SK-N-SH treated with all-trans-retinoic acid at 6 μM for 48 hours (cell line): Measurements from ENCODE around the gene C16orf95.

Source experiments
- ATAC-seq: fragments of 200-7000 bp; cut with Tn5 transposase; 3 replicates; pipeline ENCODE4 v1.9.1; 2020; ENCODE audit warnings: mild to moderate bottlenecking, moderate library complexity
- ARNTL ChIP-seq: fragments of 450-650 bp; formaldehyde crosslinking; IDR thresholded peaks from 2 replicates; pipeline ENCODE4 v1.5.0; 2020; ENCODE audit warnings: low read depth, mild to moderate bottlenecking, moderate library complexity, borderline replicate concordance
- BACH2 ChIP-seq: fragments of 250-450 bp; sonication (Bioruptor Pico); IDR thresholded peaks from 2 replicates; pipeline ENCODE4 v1.9.0; 2021; ENCODE audit warnings: mild to moderate bottlenecking, borderline replicate concordance
- CSDC2 ChIP-seq: fragments of 250-450 bp; sonication (Bioruptor Pico); IDR thresholded peaks from 2 replicates; pipeline ENCODE4 v1.5.0; 2020; ENCODE audit warnings: mild to moderate bottlenecking, moderate library complexity
- ESRRG ChIP-seq: fragments of 250-450 bp; sonication (Bioruptor Pico); IDR thresholded peaks from 2 replicates; pipeline ENCODE4 v1.6.1; 2021; ENCODE audit warnings: mild to moderate bottlenecking
- GLIS3 ChIP-seq: fragments of 250-450 bp; sonication (Bioruptor Pico); IDR thresholded peaks from 2 replicates; pipeline ENCODE4 v1.5.0; 2020; ENCODE audit warnings: mild to moderate bottlenecking, moderate library complexity
- ISL1 ChIP-seq: fragments of 250-450 bp; sonication (Bioruptor Pico); IDR thresholded peaks from 2 replicates; pipeline ENCODE4 v2.1.2; 2022; ENCODE audit warnings: mild to moderate bottlenecking, moderate library complexity
- OSR1 ChIP-seq: fragments of 250-450 bp; sonication (Bioruptor Pico); IDR thresholded peaks from 2 replicates; pipeline ENCODE4 v1.8.0; 2022; ENCODE audit warnings: moderate library complexity, mild to moderate bottlenecking, inconsistent platforms
- PATZ1 ChIP-seq: fragments of 250-450 bp; sonication (Bioruptor Pico); IDR thresholded peaks from 2 replicates; pipeline ENCODE4 v1.8.0; 2020; ENCODE audit warnings: mild to moderate bottlenecking, moderate library complexity, borderline replicate concordance
- PPARA ChIP-seq: fragments of 250-450 bp; sonication (Bioruptor Pico); IDR thresholded peaks from 2 replicates; pipeline ENCODE4 v1.5.0; 2020; ENCODE audit warnings: mild to moderate bottlenecking, borderline replicate concordance
- RARB ChIP-seq: fragments of 250-450 bp; sonication (Bioruptor Pico); IDR thresholded peaks from 2 replicates; pipeline ENCODE4 v1.8.0; 2021; ENCODE audit warnings: mild to moderate bottlenecking, moderate library complexity
- SNAI2 ChIP-seq: fragments of 250-450 bp; sonication (Bioruptor Pico); IDR thresholded peaks from 2 replicates; pipeline ENCODE4 v1.5.0; 2020; ENCODE audit warnings: mild to moderate bottlenecking, moderate library complexity
- TCF4 ChIP-seq: fragments of 250-450 bp; sonication (Bioruptor Pico); IDR thresholded peaks from 2 replicates; pipeline ENCODE4 v1.8.0; 2021; ENCODE audit warnings: mild to moderate bottlenecking, moderate library complexity, borderline replicate concordance
- TOX ChIP-seq: fragments of 250-450 bp; sonication (Bioruptor Pico); IDR thresholded peaks from 2 replicates; pipeline ENCODE4 v1.8.0; 2021; ENCODE audit warnings: mild to moderate bottlenecking, moderate library complexity, borderline replicate concordance
- ZC3H10 ChIP-seq: fragments of 250-450 bp; sonication (Bioruptor Pico); IDR thresholded peaks from 2 replicates; pipeline ENCODE4 v1.5.1; 2021; ENCODE audit warnings: mild to moderate bottlenecking, moderate library complexity
- ZFP3 ChIP-seq: fragments of 250-450 bp; sonication (Bioruptor Pico); IDR thresholded peaks from 2 replicates; pipeline ENCODE4 v1.5.0; 2020; ENCODE audit warnings: mild to moderate bottlenecking, moderate library complexity
- ZFP30 ChIP-seq: fragments of 450-650 bp; formaldehyde crosslinking; IDR thresholded peaks from 2 replicates; pipeline ENCODE4 v1.5.0; 2022; ENCODE audit warnings: mild to moderate bottlenecking, moderate library complexity
- ZNF70 ChIP-seq: fragments of 450-650 bp; formaldehyde crosslinking; IDR thresholded peaks from 2 replicates; pipeline ENCODE4 v1.5.0; 2020; ENCODE audit warnings: mild to moderate bottlenecking, moderate library complexity
- ZNF8 ChIP-seq: fragments of 450-650 bp; formaldehyde crosslinking; IDR thresholded peaks from 2 replicates; pipeline ENCODE4 v1.5.0; 2020; ENCODE audit warnings: mild to moderate bottlenecking, moderate library complexity
- TF ChIP-seq, protein P1 (sequence below): fragments of 250-450 bp; sonication (Bioruptor Pico); IDR thresholded peaks from 2 replicates; pipeline ENCODE4 v1.5.1; 2021; ENCODE audit warnings: mild to moderate bottlenecking, moderate library complexity

C16orf95 gene

GRCh38 chr16:87329436-87330256, 12.5 kb upstream of the C16orf95 start:
- no peak for ATAC-seq
- TF ChIP-seq TCF4 (no peak), ZC3H10 (CRISPR knock-in tag) (no peak), CSDC2 (CRISPR knock-in tag) (no peak), ZFP30 (no peak), RARB (no peak)

DNA sequence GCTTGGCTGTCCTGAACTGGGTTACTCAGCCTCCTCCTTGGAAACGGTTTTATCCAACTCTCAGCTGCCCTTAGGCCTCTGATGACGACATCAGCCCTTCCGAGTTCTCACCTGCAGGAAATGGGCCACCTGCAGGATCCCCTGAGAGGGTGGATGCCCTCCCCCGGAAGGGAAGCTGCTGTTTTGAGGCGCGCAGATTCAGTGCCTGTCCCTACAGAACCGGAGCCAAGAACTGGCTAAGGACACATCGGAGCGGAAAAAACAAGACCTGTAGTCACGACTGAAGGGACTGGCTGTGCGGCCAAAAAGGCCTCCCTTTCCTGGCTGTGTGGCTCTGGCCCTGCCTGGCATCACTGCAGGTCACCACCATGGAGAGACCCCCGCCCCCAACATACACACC, 11.7 kb upstream of the C16orf95 start:
- ATAC-seq: no peak
- no peak for TF ChIP-seq ZC3H10 (CRISPR knock-in tag)
- TF ChIP-seq, protein P1, sequence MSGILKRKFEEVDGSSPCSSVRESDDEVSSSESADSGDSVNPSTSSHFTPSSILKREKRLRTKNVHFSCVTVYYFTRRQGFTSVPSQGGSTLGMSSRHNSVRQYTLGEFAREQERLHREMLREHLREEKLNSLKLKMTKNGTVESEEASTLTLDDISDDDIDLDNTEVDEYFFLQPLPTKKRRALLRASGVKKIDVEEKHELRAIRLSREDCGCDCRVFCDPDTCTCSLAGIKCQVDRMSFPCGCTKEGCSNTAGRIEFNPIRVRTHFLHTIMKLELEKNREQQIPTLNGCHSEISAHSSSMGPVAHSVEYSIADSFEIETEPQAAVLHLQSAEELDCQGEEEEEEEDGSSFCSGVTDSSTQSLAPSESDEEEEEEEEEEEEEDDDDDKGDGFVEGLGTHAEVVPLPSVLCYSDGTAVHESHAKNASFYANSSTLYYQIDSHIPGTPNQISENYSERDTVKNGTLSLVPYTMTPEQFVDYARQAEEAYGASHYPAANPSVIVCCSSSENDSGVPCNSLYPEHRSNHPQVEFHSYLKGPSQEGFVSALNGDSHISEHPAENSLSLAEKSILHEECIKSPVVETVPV (CRISPR knock-in tag): no peak
- no peak for TF ChIP-seq ESRRG (CRISPR knock-in tag)
- no peak for TF ChIP-seq ARNTL
- TF ChIP-seq SNAI2 (CRISPR knock-in tag): no peak
- TF ChIP-seq BACH2 (CRISPR knock-in tag): no peak
- TF ChIP-seq RARB: no peak
- TF ChIP-seq PPARA (CRISPR knock-in tag): no peak
- TF ChIP-seq GLIS3 (CRISPR knock-in tag): no peak
- no peak for TF ChIP-seq ISL1 (CRISPR knock-in tag)
- TF ChIP-seq TOX (CRISPR knock-in tag): no peak
- no peak for TF ChIP-seq ZNF8
- no peak for TF ChIP-seq ZFP30
- no peak for TF ChIP-seq PATZ1 (CRISPR knock-in tag)

GRCh38 chr16:87327798-87328495, 10.8 kb upstream of the C16orf95 start:
- TF ChIP-seq ESRRG (CRISPR knock-in tag) (no peak), ZFP30 (no peak), ARNTL (no peak)
- ATAC-seq: no peak

DNA sequence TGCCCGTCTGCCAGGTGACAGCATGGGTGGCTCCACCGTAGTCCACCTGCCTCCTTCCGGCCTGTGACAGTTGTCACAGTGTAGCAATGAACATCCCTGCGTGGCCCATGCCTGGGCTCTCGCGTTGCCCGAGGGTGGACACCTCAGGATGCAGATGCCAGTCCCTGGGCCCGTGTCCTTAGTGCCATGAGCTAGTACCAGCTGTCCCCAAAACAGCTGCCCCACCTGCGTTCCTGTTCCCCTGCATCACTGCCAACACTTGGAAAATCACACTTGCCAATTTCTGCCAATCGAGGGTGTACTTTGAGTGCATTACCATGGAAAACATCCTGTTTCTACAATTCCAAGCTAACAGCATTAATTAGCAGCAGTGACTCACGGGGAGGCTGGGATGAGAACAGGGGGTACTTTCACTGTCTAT, 9.0 kb upstream of the C16orf95 start:
- no peak for TF ChIP-seq CSDC2 (CRISPR knock-in tag)
- TF ChIP-seq ZNF70: no peak
- TF ChIP-seq OSR1 (CRISPR knock-in tag): no peak
- TF ChIP-seq SNAI2 (CRISPR knock-in tag): no peak
- TF ChIP-seq, protein P1 (CRISPR knock-in tag): no peak
- no peak for TF ChIP-seq ZFP30
- no peak for TF ChIP-seq ZNF8
- TF ChIP-seq TOX (CRISPR knock-in tag): no peak
- ATAC-seq: no peak

DNA sequence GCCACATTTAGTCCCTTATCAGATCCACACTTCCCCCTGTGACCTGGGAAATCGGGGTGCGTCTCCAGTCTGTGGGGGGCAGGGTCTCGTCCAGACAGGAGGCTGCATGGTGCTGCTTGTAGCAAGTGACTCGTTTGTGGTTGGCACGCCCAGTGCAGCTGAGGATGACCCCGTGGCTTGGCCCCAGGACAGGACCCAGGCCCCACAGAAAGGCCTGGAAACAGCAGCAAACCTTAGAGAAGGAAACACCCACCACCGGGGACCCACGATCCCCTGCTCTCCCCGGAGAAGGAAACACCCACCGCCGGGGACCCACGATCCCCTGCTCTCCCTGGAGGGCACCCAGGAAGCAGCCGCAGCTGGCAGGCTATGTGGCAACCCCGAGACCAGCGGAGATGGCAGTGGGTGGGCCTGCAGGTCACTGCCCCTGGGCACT, 8.2 kb upstream of the C16orf95 start:
- no peak for ATAC-seq
- TF ChIP-seq ZC3H10 (CRISPR knock-in tag) (no peak), RARB (no peak), GLIS3 (CRISPR knock-in tag) (no peak), ISL1 (CRISPR knock-in tag) (no peak), ARNTL (no peak), ZFP3 (CRISPR knock-in tag) (no peak), PPARA (CRISPR knock-in tag) (no peak)
- TF ChIP-seq, protein P1 (CRISPR knock-in tag): no peak
